HuH-7.5 (cell line): ENCODE results near the gene UTP25.
"Not testable (repeated sequence)": the region's sequence is repeated elsewhere in the genome, so short reads cannot be mapped to it uniquely, and the experiment has no call there.

Experiments used
- DNase-seq: peaks from one replicate; pipeline ENCODE4 v3.0.0; 2011; ENCODE audit warnings: low spot score

The UTP25 gene

GRCh38 chr1:209827384-209828262, at the start of gene UTP25:
UTP25 (plus strand) TSS chr1:209827972; CDS start chr1:209828064, 92 bp downstream.
- peak; percentile 28 for DNase-seq

- DNase-seq = no peak
Observed at GRCh38 chr1:209778102-209778501, 49.7 kb upstream of the UTP25 start.

- no peak for DNase-seq
Observed at GRCh38 chr1:209780268-209780667, 47.5 kb upstream of the UTP25 start.

- DNase-seq = no peak
Observed at GRCh38 chr1:209783386-209783785, 44.4 kb upstream of the UTP25 start.

- peak; percentile 79 for DNase-seq
Observed at GRCh38 chr1:209784265-209785169, 43.3 kb upstream of the UTP25 start, which contains the start of gene C1orf74. C1orf74 (minus strand) TSS chr1:209784559; CDS start chr1:209783634, 925 bp downstream.

GRCh38 chr1:209785592-209785991, 42.2 kb upstream of the UTP25 start:
- DNase-seq = no peak

- no peak for DNase-seq
Observed at GRCh38 chr1:209786146-209786545, 41.6 kb upstream of the UTP25 start.

GRCh38 chr1:209787551-209787950, 40.2 kb upstream of the UTP25 start:
- no peak for DNase-seq

- DNase-seq = no peak
Observed at GRCh38 chr1:209789245-209789644, 38.5 kb upstream of the UTP25 start.

- DNase-seq = no peak
Observed at GRCh38 chr1:209790286-209791193, 37.2 kb upstream of the UTP25 start.

- no peak for DNase-seq
Observed at GRCh38 chr1:209791920-209792319, 35.9 kb upstream of the UTP25 start.

- DNase-seq = not testable (repeated sequence)
Observed at GRCh38 chr1:209793711-209794110, 34.1 kb upstream of the UTP25 start.

GRCh38 chr1:209797978-209798639, 29.7 kb upstream of the UTP25 start:
- DNase-seq = no peak

GRCh38 chr1:209800984-209801834, 26.6 kb upstream of the UTP25 start:
- DNase-seq = no peak

- DNase-seq = no peak
Observed at GRCh38 chr1:209802117-209802779, 25.5 kb upstream of the UTP25 start.

- no peak for DNase-seq
Observed at GRCh38 chr1:209802780-209803152, 25.0 kb upstream of the UTP25 start.

- DNase-seq = no peak
Observed at GRCh38 chr1:209803568-209803967, 24.2 kb upstream of the UTP25 start.

GRCh38 chr1:209805341-209805781, 22.4 kb upstream of the UTP25 start:
- DNase-seq = no peak
